Thyroid gland (tissue), 4 donors: ENCODE data around the gene MTAP. TPM values are rescaled to one million over a fixed set of nuclear protein-coding genes. Genes with fewer than 3 reads are reported as not detected.

ENCODE experiments used
- DNase-seq, 2 donors: peaks; one replicate each; pipeline ENCODE4 v3.0.0-alpha.2; 2019
- H3K27ac ChIP-seq, 3 donors: fragments of 200-600 bp; sonication (generic); 1 replicate in 2 of 3; 2 replicates in 1 of 3; pipeline ENCODE4 v1.5.1; 2016 to 2019; ENCODE audit warnings: mild to moderate bottlenecking in 1 of 3, moderate library complexity in 1 of 3
- H3K27me3 ChIP-seq: fragments of 200-600 bp; sonication (generic); one replicate; pipeline ENCODE4 v1.5.1; 2019
- H3K36me3 ChIP-seq, 2 donors: fragments of 200-600 bp; sonication (generic); one replicate each; pipeline ENCODE4 v1.5.1; 2016 to 2019
- H3K4me1 ChIP-seq, 2 donors: fragments of 200-600 bp; sonication (generic); one replicate each; pipeline ENCODE4 v1.5.1; 2017 to 2019
- H3K4me3 ChIP-seq, 3 donors: fragments of 200-600 bp; sonication (generic); replicated peaks in 1 of 3; 1 replicate in 2 of 3; 2 replicates in 1 of 3; pipeline ENCODE4 v1.5.1; 2016; ENCODE audit warnings: mild to moderate bottlenecking in 1 of 3
- H3K9me3 ChIP-seq: fragments of 200-600 bp; sonication (generic); one replicate; pipeline ENCODE4 v1.5.1; 2017
- CTCF ChIP-seq, 6 experiments: fragments of 200-600 bp in 3 of 6; fragments of 450-650 bp in 3 of 6; sonication (generic) in 3 of 6; IDR thresholded peaks; one replicate each; pipeline ENCODE4 v1.5.1; 2016 to 2019; ENCODE audit warnings: antibody characterized with exemption in 6 of 6, mild to moderate bottlenecking in 2 of 6, inconsistent platforms in 1 of 6, moderate library complexity in 1 of 6
- POLR2A ChIP-seq, 2 donors: fragments of 450-650 bp; IDR thresholded peaks; one replicate each; pipeline ENCODE4 v1.6.1; 2017; ENCODE audit warnings: antibody characterized with exemption in 2 of 2, mild to moderate bottlenecking in 2 of 2, moderate library complexity in 1 of 2
- WGBS, 2 donors: methylation state at CpG; one replicate each; pipeline ENCODE4 v1.1.5; 2017; 5-methylcytosine and 5-hydroxymethylcytosine counted together
- intact Hi-C: fragments of 100-400 bp; cut with DNase I; formaldehyde crosslinking; loops from one replicate; pipeline ENCODE4 v1.15.1; 2023
- total RNA-seq, 4 donors: library from RNA; depleted of rRNA; stranded (reverse); fragments of >200 nt; gene quantifications; one replicate each; pipeline ENCODE4 v1.2.3, GENCODE V29; 2016

Gene MTAP
- total RNA-seq, 4 donors from 2014 or later = 17.1 to 24.2 (median 19.1) TPM

- Histone ChIP-seq H3K27me3 (no peaks in the 10 kb centered on the region), H3K36me3 (no peaks in the 10 kb centered on the region), H3K4me3 (no peak overlapping the region), H3K9me3 (no peaks in the 10 kb centered on the region), H3K4me1 (no peaks in the 10 kb centered on the region), H3K27ac (no peak overlapping the region)
- no peak for TF ChIP-seq POLR2A (IDR thresholded peaks at IDR 0.05)
- TF ChIP-seq CTCF (IDR thresholded peaks at IDR 0.05) = no peak
- 93 to 94% methylated on average over 4 of the region's 4 CpGs for WGBS, 2 donors
- intact Hi-C loops = no loop called here
- no peak for DNase-seq
Measured at GRCh38 chr9:21906213-21906612, 103.8 kb downstream of the MTAP start.

GRCh38 chr9:21906881-21907280, 104.4 kb downstream of the MTAP start:
- no peak for TF ChIP-seq CTCF (IDR thresholded peaks at IDR 0.05)
- no peak for TF ChIP-seq POLR2A (IDR thresholded peaks at IDR 0.05)
- Histone ChIP-seq H3K4me3 (no peak overlapping the region), H3K27ac (no peak overlapping the region), H3K36me3 (no peaks in the 10 kb centered on the region), H3K27me3 (no peaks in the 10 kb centered on the region), H3K9me3 (no peaks in the 10 kb centered on the region), H3K4me1 (no peaks in the 10 kb centered on the region)
- 97 to 98% methylated on average over 3 of the region's 3 CpGs for WGBS, 2 donors
- DNase-seq = no peak
- intact Hi-C loops = no loop called here

GRCh38 chr9:21919377-21920362, 117.2 kb downstream of the MTAP start:
- H3K36me3 ChIP-seq = no peaks in the 10 kb centered on the region
- no peak overlapping the region for H3K27ac ChIP-seq
- H3K27me3 ChIP-seq = no peaks in the 10 kb centered on the region
- H3K9me3 ChIP-seq = no peaks in the 10 kb centered on the region
- no peak overlapping the region for H3K4me3 ChIP-seq
- no peak for DNase-seq
- intact Hi-C loops = no loop called here
- 36 to 46% methylated on average over 4 of the region's 4 CpGs for WGBS, 2 donors
- no peaks in the 10 kb centered on the region for H3K4me1 ChIP-seq
- TF ChIP-seq CTCF (IDR thresholded peaks at IDR 0.05) = no peak
- no peak for TF ChIP-seq POLR2A (IDR thresholded peaks at IDR 0.05)

- no peak for DNase-seq
- no peaks in the 10 kb centered on the region for H3K27me3 ChIP-seq
- no peaks in the 10 kb centered on the region for H3K9me3 ChIP-seq
- H3K27ac ChIP-seq = no peak overlapping the region
- TF ChIP-seq POLR2A (IDR thresholded peaks at IDR 0.05) = no peak
- TF ChIP-seq CTCF (IDR thresholded peaks at IDR 0.05) = no peak
- no peak overlapping the region for H3K4me3 ChIP-seq
- intact Hi-C loops = no loop called here
- 90% methylated on average over 1 of the region's 1 CpG for WGBS, 2 donors
- no peaks in the 10 kb centered on the region for H3K4me1 ChIP-seq
- H3K36me3 ChIP-seq = no peaks in the 10 kb centered on the region
Measured at GRCh38 chr9:21923694-21924093, 121.3 kb downstream of the MTAP start.

GRCh38 chr9:21927752-21928151, 125.3 kb downstream of the MTAP start:
- H3K27me3 ChIP-seq = no peaks in the 10 kb centered on the region
- DNase-seq = no peak
- intact Hi-C loops = no loop called here
- TF ChIP-seq CTCF (IDR thresholded peaks at IDR 0.05) (no peak), POLR2A (IDR thresholded peaks at IDR 0.05) (no peak)
- H3K4me1 ChIP-seq = no peaks in the 10 kb centered on the region
- H3K4me3 ChIP-seq = no peak overlapping the region
- no peaks in the 10 kb centered on the region for H3K9me3 ChIP-seq
- H3K36me3 ChIP-seq = no peaks in the 10 kb centered on the region
- no peak overlapping the region for H3K27ac ChIP-seq
